ENCODE data around the gene LRRC55.

DNA sequence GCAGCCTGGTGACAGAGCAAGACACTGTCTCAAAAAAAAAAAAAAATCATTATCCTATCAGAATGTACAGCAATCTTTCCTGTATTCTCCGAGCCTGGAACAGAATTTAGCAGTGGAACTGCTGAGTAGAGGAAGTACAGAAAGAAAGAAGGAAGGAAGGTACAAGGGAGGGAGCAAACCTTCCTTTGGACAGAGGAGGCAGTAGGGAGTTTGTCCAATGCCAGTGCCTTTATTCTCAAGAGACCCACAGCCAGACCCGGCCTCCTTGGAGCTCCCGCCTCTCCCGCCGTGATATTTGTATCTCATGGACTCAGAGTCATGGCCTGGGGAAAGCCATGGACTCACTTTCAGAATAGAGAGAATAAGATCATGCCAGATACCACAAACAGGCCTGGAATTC is 37.7 kb upstream of the LRRC55 start:
- TF ChIP-seq, protein P1, sequence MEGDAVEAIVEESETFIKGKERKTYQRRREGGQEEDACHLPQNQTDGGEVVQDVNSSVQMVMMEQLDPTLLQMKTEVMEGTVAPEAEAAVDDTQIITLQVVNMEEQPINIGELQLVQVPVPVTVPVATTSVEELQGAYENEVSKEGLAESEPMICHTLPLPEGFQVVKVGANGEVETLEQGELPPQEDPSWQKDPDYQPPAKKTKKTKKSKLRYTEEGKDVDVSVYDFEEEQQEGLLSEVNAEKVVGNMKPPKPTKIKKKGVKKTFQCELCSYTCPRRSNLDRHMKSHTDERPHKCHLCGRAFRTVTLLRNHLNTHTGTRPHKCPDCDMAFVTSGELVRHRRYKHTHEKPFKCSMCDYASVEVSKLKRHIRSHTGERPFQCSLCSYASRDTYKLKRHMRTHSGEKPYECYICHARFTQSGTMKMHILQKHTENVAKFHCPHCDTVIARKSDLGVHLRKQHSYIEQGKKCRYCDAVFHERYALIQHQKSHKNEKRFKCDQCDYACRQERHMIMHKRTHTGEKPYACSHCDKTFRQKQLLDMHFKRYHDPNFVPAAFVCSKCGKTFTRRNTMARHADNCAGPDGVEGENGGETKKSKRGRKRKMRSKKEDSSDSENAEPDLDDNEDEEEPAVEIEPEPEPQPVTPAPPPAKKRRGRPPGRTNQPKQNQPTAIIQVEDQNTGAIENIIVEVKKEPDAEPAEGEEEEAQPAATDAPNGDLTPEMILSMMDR (IDR thresholded peaks at IDR 0.05 in 4 of 5, conservative IDR thresholded peaks at IDR 0.05 in 1 of 5), result no peak
- TF ChIP-seq POLR2A (IDR thresholded peaks at IDR 0.05), result no peak
